SK-N-SH (cell line): ENCODE measurements around the gene KIRREL1.

Source experiments
- EP300 ChIP-seq, 2 experiments: IDR thresholded peaks; 2 replicates each; pipeline versions ENCODE4 v1.4.0 to v1.6.1; 2012; ENCODE audit warnings: borderline replicate concordance in 1 of 2, low read depth in 1 of 2, low read length in 1 of 2
- FOXJ3 ChIP-seq: sonication (generic); formaldehyde crosslinking; IDR thresholded peaks from 2 replicates; pipeline ENCODE4 v1.5.1; 2020; ENCODE audit warnings: mild to moderate bottlenecking, missing genetic modification reagents
- GATA2 ChIP-seq: sonication (generic); formaldehyde crosslinking; IDR thresholded peaks from 2 replicates; pipeline ENCODE4 v1.5.0; 2020; ENCODE audit warnings: mild to moderate bottlenecking, missing genetic modification reagents
- JUND ChIP-seq: IDR thresholded peaks from 2 replicates; pipeline ENCODE4 v1.4.0; 2012
- RAD21 ChIP-seq: IDR thresholded peaks from 2 replicates; pipeline ENCODE4 v1.6.1; 2012; ENCODE audit warnings: mild to moderate bottlenecking, low read length
- SMC3 ChIP-seq: IDR thresholded peaks from 2 replicates; pipeline ENCODE4 v1.6.1; 2012; ENCODE audit warnings: low read depth, low read length, improper control_type of control experiment
- TAF1 ChIP-seq: IDR thresholded peaks from 2 replicates; pipeline ENCODE4 v1.6.1; 2012; ENCODE audit warnings: low read depth, mild to moderate bottlenecking, low read length, moderate library complexity, borderline replicate concordance
- YY1 ChIP-seq: IDR thresholded peaks from 2 replicates; pipeline ENCODE4 v1.4.0; 2012; ENCODE audit warnings: low read depth, mild to moderate bottlenecking
- TF ChIP-seq, protein P1 (sequence below): IDR thresholded peaks from 2 replicates; pipeline ENCODE4 v1.4.0; 2012; ENCODE audit warnings: low read depth
- TF ChIP-seq, protein P2 (sequence below): fragments of 200-600 bp; sonication (generic); IDR thresholded peaks from 2 replicates; pipeline ENCODE4 v1.6.1; 2017; ENCODE audit warnings: antibody characterized with exemption, mild to moderate bottlenecking, moderate library complexity
- TF ChIP-seq, protein P3 (sequence below): fragments of 150-350 bp; IDR thresholded peaks from 2 replicates; pipeline ENCODE4 v1.6.1; 2017; ENCODE audit warnings: antibody characterized with exemption, low read length, low read depth, borderline replicate concordance

DNA sequence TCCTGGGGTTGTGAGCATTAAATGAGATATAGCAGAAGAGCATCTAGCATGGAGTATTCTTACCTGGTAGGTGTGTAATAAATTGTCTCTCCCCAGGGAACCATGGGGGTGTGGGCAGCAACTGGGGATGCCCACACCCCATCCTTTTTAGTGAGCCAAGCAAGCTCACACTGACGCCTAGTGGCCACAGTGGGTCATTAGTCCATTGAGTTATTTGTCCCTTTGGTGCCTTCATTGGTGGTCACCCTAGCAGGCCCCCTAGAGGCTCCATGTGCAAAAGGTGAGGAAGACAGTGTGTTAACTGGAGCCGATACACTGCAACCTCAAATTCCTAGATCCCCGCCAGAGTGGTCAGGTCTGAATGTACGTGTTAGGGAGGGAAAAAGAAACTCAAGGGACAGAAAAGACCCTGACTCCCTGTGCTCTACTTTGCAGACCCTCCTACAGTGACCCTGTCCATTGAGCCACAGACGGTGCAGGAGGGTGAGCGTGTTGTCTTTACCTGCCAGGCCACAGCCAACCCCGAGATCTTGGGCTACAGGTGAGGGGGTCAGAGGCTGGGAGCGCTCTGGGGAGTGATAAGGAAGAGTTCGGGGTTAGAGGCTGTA is 94.0 kb downstream of the KIRREL1 start:
- TF ChIP-seq, protein P1, sequence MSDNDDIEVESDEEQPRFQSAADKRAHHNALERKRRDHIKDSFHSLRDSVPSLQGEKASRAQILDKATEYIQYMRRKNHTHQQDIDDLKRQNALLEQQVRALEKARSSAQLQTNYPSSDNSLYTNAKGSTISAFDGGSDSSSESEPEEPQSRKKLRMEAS, result no peak
- TF ChIP-seq, protein P2, sequence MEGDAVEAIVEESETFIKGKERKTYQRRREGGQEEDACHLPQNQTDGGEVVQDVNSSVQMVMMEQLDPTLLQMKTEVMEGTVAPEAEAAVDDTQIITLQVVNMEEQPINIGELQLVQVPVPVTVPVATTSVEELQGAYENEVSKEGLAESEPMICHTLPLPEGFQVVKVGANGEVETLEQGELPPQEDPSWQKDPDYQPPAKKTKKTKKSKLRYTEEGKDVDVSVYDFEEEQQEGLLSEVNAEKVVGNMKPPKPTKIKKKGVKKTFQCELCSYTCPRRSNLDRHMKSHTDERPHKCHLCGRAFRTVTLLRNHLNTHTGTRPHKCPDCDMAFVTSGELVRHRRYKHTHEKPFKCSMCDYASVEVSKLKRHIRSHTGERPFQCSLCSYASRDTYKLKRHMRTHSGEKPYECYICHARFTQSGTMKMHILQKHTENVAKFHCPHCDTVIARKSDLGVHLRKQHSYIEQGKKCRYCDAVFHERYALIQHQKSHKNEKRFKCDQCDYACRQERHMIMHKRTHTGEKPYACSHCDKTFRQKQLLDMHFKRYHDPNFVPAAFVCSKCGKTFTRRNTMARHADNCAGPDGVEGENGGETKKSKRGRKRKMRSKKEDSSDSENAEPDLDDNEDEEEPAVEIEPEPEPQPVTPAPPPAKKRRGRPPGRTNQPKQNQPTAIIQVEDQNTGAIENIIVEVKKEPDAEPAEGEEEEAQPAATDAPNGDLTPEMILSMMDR, result peak; percentile 99
- TF ChIP-seq GATA2 (CRISPR knock-in tag) (no peak), FOXJ3 (CRISPR knock-in tag) (no peak), TAF1 (no peak), EP300 (IDR thresholded peaks at IDR 0.05; ENCODE audit: borderline replicate concordance in 1 of 2, low read depth in 1 of 2, low read length in 1 of 2) (no peak), SMC3 (peak; percentile 69), JUND (no peak), YY1 (no peak), RAD21 (peak; percentile 63)
- TF ChIP-seq, protein P3, sequence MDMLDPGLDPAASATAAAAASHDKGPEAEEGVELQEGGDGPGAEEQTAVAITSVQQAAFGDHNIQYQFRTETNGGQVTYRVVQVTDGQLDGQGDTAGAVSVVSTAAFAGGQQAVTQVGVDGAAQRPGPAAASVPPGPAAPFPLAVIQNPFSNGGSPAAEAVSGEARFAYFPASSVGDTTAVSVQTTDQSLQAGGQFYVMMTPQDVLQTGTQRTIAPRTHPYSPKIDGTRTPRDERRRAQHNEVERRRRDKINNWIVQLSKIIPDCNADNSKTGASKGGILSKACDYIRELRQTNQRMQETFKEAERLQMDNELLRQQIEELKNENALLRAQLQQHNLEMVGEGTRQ, result no peak
